Esophagus (tissue), 2 donors: ENCODE data around the gene CDK14. TPM values are rescaled to one million over a fixed set of nuclear protein-coding genes. Genes with fewer than 3 reads are reported as not detected.

Source experiments
- H3K27ac ChIP-seq, 2 donors: one replicate each; pipeline ENCODE4 v1.5.1; 2013; ENCODE audit warnings: low read depth in 2 of 2, mild to moderate bottlenecking in 2 of 2, inconsistent platforms in 1 of 2, low read length in 1 of 2, moderate library complexity in 1 of 2
- H3K27me3 ChIP-seq, 2 donors: one replicate each; pipeline ENCODE4 v1.6.1; 2013; ENCODE audit warnings: low read length in 2 of 2, control low read depth in 1 of 2, mild to moderate bottlenecking in 1 of 2; ENCODE audit not compliant: insufficient read depth in 2 of 2, control insufficient read depth in 1 of 2
- H3K36me3 ChIP-seq, 2 donors: one replicate each; pipeline ENCODE4 v1.6.1; 2013; ENCODE audit warnings: low read length in 1 of 2; ENCODE audit not compliant: control insufficient read depth in 2 of 2, insufficient read depth in 2 of 2
- H3K4me1 ChIP-seq, 2 donors: one replicate each; pipeline ENCODE4 v1.6.1; 2013; ENCODE audit warnings: low read length in 1 of 2; ENCODE audit not compliant: control insufficient read depth in 2 of 2, insufficient read depth in 2 of 2
- H3K4me3 ChIP-seq, 2 donors: one replicate each; pipeline ENCODE4 v1.5.1; 2013; ENCODE audit warnings: low read length in 2 of 2, mild to moderate bottlenecking in 2 of 2, low read depth in 1 of 2, moderate library complexity in 1 of 2
- H3K9me3 ChIP-seq, 2 donors: one replicate each; pipeline ENCODE4 v1.6.1; 2013; ENCODE audit warnings: mild to moderate bottlenecking in 2 of 2, low read depth in 1 of 2, low read length in 1 of 2, moderate library complexity in 1 of 2; ENCODE audit not compliant: control insufficient read depth in 2 of 2, insufficient read depth in 1 of 2
- WGBS, 2 donors: extraction: QIAGEN DNeasy Blood & Tissue Kit; methylation state at CpG; one replicate each; pipeline ENCODE4 v1.1.7; 2013; 5-methylcytosine and 5-hydroxymethylcytosine counted together
- polyA plus RNA-seq, 2 donors: library from polyadenylated mRNA; stranded (reverse); fragments of 200-250 nt; gene quantifications; one replicate each; pipeline ENCODE4 v1.2.3, GENCODE V29; 2013
- donor health status: healthy with polysubstance abuse.
- donor health status: Bipolar disorder and iron deficiency.

CDK14 gene
- polyA plus RNA-seq, 2 donors: 0.51 to 0.59 TPM

GRCh38 chr7:91226411-91226810 lies 630.3 kb downstream of the CDK14 start:
- Histone ChIP-seq H3K27me3 (no peaks in the 10 kb centered on the region), H3K9me3 (no peaks in the 10 kb centered on the region), H3K4me3 (no peak overlapping the region), H3K4me1 (no peaks in the 10 kb centered on the region), H3K36me3 (no peaks in the 10 kb centered on the region), H3K27ac (no peak overlapping the region)
- WGBS, 2 donors: 62 to 70% methylated on average over 2 of the region's 2 CpGs

GRCh38 chr7:91228327-91228726 lies 632.2 kb downstream of the CDK14 start:
- no peaks in the 10 kb centered on the region for H3K4me1 ChIP-seq
- H3K9me3 ChIP-seq: no peaks in the 10 kb centered on the region
- H3K27me3 ChIP-seq: no peaks in the 10 kb centered on the region
- no peaks in the 10 kb centered on the region for H3K36me3 ChIP-seq
- H3K4me3 ChIP-seq: no peak overlapping the region
- no peak overlapping the region for H3K27ac ChIP-seq
- 80 to 84% methylated on average over 2 of the region's 2 CpGs for WGBS, 2 donors

GRCh38 chr7:91228927-91229558 lies 632.9 kb downstream of the CDK14 start:
- Histone ChIP-seq H3K9me3 (no peaks in the 10 kb centered on the region), H3K36me3 (no peaks in the 10 kb centered on the region), H3K27me3 (no peaks in the 10 kb centered on the region), H3K4me1 (no peaks in the 10 kb centered on the region), H3K27ac (no peak overlapping the region), H3K4me3 (no peak overlapping the region)
- WGBS, 2 donors: 74 to 85% methylated on average over 2 of the region's 2 CpGs

GRCh38 chr7:91230100-91230499 lies 634.0 kb downstream of the CDK14 start:
- H3K27ac ChIP-seq: no peak overlapping the region
- no peaks in the 10 kb centered on the region for H3K36me3 ChIP-seq
- H3K4me3 ChIP-seq: no peak overlapping the region
- no peaks in the 10 kb centered on the region for H3K4me1 ChIP-seq
- WGBS, 2 donors: 82 to 84% methylated on average over 2 of the region's 2 CpGs
- no peaks in the 10 kb centered on the region for H3K27me3 ChIP-seq
- no peaks in the 10 kb centered on the region for H3K9me3 ChIP-seq

- WGBS, 2 donors: 65 to 77% methylated on average over 3 of the region's 3 CpGs
- H3K4me1 ChIP-seq: no peaks in the 10 kb centered on the region
- H3K9me3 ChIP-seq: no peaks in the 10 kb centered on the region
- H3K4me3 ChIP-seq: no peak overlapping the region
- no peaks in the 10 kb centered on the region for H3K27me3 ChIP-seq
- H3K36me3 ChIP-seq: no peaks in the 10 kb centered on the region
- no peak overlapping the region for H3K27ac ChIP-seq
These were observed 634.4 kb downstream of the CDK14 start for GRCh38 chr7:91230503-91230902.

GRCh38 chr7:91233212-91233611 lies 637.1 kb downstream of the CDK14 start:
- H3K27ac ChIP-seq: no peak overlapping the region
- H3K9me3 ChIP-seq: no peaks in the 10 kb centered on the region
- no peak overlapping the region for H3K4me3 ChIP-seq
- no peaks in the 10 kb centered on the region for H3K36me3 ChIP-seq
- H3K4me1 ChIP-seq: no peaks in the 10 kb centered on the region
- no peaks in the 10 kb centered on the region for H3K27me3 ChIP-seq
- WGBS, 2 donors: 74 to 76% methylated on average over 8 of the region's 8 CpGs

- H3K4me3 ChIP-seq: no peak overlapping the region
- no peaks in the 10 kb centered on the region for H3K27me3 ChIP-seq
- no peaks in the 10 kb centered on the region for H3K9me3 ChIP-seq
- WGBS, 2 donors: 87 to 88% methylated on average over 6 of the region's 6 CpGs
- no peak overlapping the region for H3K27ac ChIP-seq
- H3K36me3 ChIP-seq: no peaks in the 10 kb centered on the region
- H3K4me1 ChIP-seq: no peaks in the 10 kb centered on the region
These were observed 639.2 kb downstream of the CDK14 start for GRCh38 chr7:91235211-91235832.

- no peaks in the 10 kb centered on the region for H3K27me3 ChIP-seq
- H3K4me3 ChIP-seq: no peak overlapping the region
- H3K36me3 ChIP-seq: no peaks in the 10 kb centered on the region
- 58 to 60% methylated on average over 2 of the region's 2 CpGs for WGBS, 2 donors
- no peaks in the 10 kb centered on the region for H3K4me1 ChIP-seq
- H3K27ac ChIP-seq: no peak overlapping the region
- no peaks in the 10 kb centered on the region for H3K9me3 ChIP-seq
These were observed 643.1 kb downstream of the CDK14 start for GRCh38 chr7:91239171-91239604.

GRCh38 chr7:91239772-91240171 lies 643.7 kb downstream of the CDK14 start:
- no peaks in the 10 kb centered on the region for H3K9me3 ChIP-seq
- no peak overlapping the region for H3K27ac ChIP-seq
- H3K4me3 ChIP-seq: no peak overlapping the region
- H3K36me3 ChIP-seq: no peaks in the 10 kb centered on the region
- no peaks in the 10 kb centered on the region for H3K27me3 ChIP-seq
- H3K4me1 ChIP-seq: no peaks in the 10 kb centered on the region
- 67 to 92% methylated on average over 1 of the region's 1 CpG for WGBS, 2 donors

- Histone ChIP-seq H3K27ac (no peak overlapping the region), H3K4me1 (no peaks in the 10 kb centered on the region), H3K36me3 (no peaks in the 10 kb centered on the region), H3K4me3 (no peak overlapping the region), H3K9me3 (no peaks in the 10 kb centered on the region), H3K27me3 (no peaks in the 10 kb centered on the region)
- WGBS, 2 donors: 27 to 34% methylated on average over 2 of the region's 2 CpGs
These were observed 644.3 kb downstream of the CDK14 start for GRCh38 chr7:91240376-91240941.
